GM12878 (cell line): ENCODE results near the gene CEP63. TPM values are rescaled to one million over a fixed set of nuclear protein-coding genes. Genes with fewer than 3 reads are reported as not detected.

Source experiments
- ATAC-seq: fragments of 200-7000 bp; cut with Tn5 transposase; 3 replicates; pipeline ENCODE4 v1.9.1; 2020; ENCODE audit warnings: mild to moderate bottlenecking, moderate library complexity
- BruUV-seq: library from RNA; stranded (reverse); fragments of 400-500 nt; replicated peaks from 2 replicates; lab custom pipeline; 2021; lab: Mats Ljungman, UMichigan
- CTCF ChIA-PET: fragments of 300-600 bp; sonication (Branson Sonifier 250); formaldehyde crosslinking; extraction: SDS; loops from one replicate; lab custom pipeline; 2021; ENCODE audit warnings: inconsistent platforms; lab: Yijun Ruan, JAX
- POLR2A ChIA-PET: fragments of 350-600 bp; formaldehyde crosslinking; extraction: SDS; loops from one replicate; lab custom pipeline; 2021; ENCODE audit warnings: inconsistent platforms; lab: Charles Lee
- RAD21 ChIA-PET: fragments of 300-600 bp; sonication (Branson Sonifier 250); formaldehyde crosslinking; loops from one replicate; lab custom pipeline; 2023; ENCODE audit warnings: antibody characterized with exemption; ENCODE audit not compliant: unreplicated experiment; lab: Charles Lee
- SMC1A ChIA-PET: fragments of 300-600 bp; sonication (Branson Sonifier 250); formaldehyde crosslinking; loops from one replicate; lab custom pipeline; 2023; ENCODE audit not compliant: unreplicated experiment, uncharacterized antibody; lab: Charles Lee
- DNase-seq: peaks from one replicate; pipeline ENCODE4 v3.0.0-alpha.2; 2011; ENCODE audit warnings: low read depth, low spot score
- FAIRE-seq: peaks from 3 replicates; lab custom pipeline; 2011; peaks lifted over from hg19 to GRCh38; lab: Jason Lieb, UNC
- H2AFZ ChIP-seq: 2 replicates; pipeline ENCODE4 v1.6.0; 2011; ENCODE audit warnings: low read depth, low read length, control low read depth; ENCODE audit not compliant: control insufficient read depth
- H3K27ac ChIP-seq: 2 replicates; pipeline ENCODE4 v1.5.1; 2011; ENCODE audit warnings: control low read depth; ENCODE audit not compliant: control insufficient read depth, insufficient read depth
- H3K27me3 ChIP-seq, 2 experiments: replicated peaks in 1 of 2; 2 replicates each; pipeline versions ENCODE4 v1.6.0 to v1.6.1; 2011; ENCODE audit warnings: low read length in 1 of 2; ENCODE audit not compliant: control insufficient read depth in 2 of 2, insufficient read depth in 2 of 2
- H3K36me3 ChIP-seq, 2 experiments: 2 replicates each; pipeline ENCODE4 v1.5.1; 2011; ENCODE audit warnings: low read length in 1 of 2; ENCODE audit not compliant: control insufficient read depth in 2 of 2, insufficient read depth in 2 of 2
- H3K4me1 ChIP-seq: 2 replicates; pipeline ENCODE4 v1.6.1; 2011; ENCODE audit warnings: mild to moderate bottlenecking, low read length, moderate library complexity, mixed read lengths; ENCODE audit not compliant: control insufficient read depth, insufficient read depth
- H3K4me2 ChIP-seq: 2 replicates; pipeline ENCODE4 v1.6.0; 2011; ENCODE audit warnings: control low read depth; ENCODE audit not compliant: control insufficient read depth, insufficient read depth
- H3K4me3 ChIP-seq: fragments of 200-600 bp; sonication (generic); 2 replicates; pipeline ENCODE4 v1.5.1; 2016
- H3K79me2 ChIP-seq: 2 replicates; pipeline ENCODE4 v1.6.0; 2011; ENCODE audit warnings: low read length; ENCODE audit not compliant: control insufficient read depth, insufficient read depth
- H3K9ac ChIP-seq: 2 replicates; pipeline ENCODE4 v1.8.0; 2011; ENCODE audit warnings: low read length, control low read depth, mixed read lengths; ENCODE audit not compliant: control insufficient read depth, insufficient read depth
- H3K9me3 ChIP-seq: replicated peaks from 3 replicates; pipeline ENCODE4 v1.5.1; 2011; ENCODE audit warnings: mild to moderate bottlenecking, low read length; ENCODE audit not compliant: control insufficient read depth, insufficient read depth
- H4K20me1 ChIP-seq: 2 replicates; pipeline ENCODE4 v1.6.0; 2011; ENCODE audit not compliant: control insufficient read depth, insufficient read depth
- CBX3 ChIP-seq: fragments of 200-600 bp; sonication (generic); IDR thresholded peaks from 2 replicates; pipeline ENCODE4 v1.6.1; 2016; ENCODE audit warnings: low read depth, borderline replicate concordance
- EED ChIP-seq: sonication (generic); IDR thresholded peaks from 2 replicates; pipeline ENCODE4 v1.6.1; 2016; ENCODE audit warnings: antibody characterized with exemption, low read depth
- KLF5 ChIP-seq: fragments of 450-650 bp; IDR thresholded peaks from 2 replicates; pipeline ENCODE4 v1.6.1; 2014; ENCODE audit warnings: mild to moderate bottlenecking; ENCODE audit not compliant: partially characterized antibody
- MEF2A ChIP-seq: IDR thresholded peaks from 2 replicates; pipeline ENCODE4 v1.6.1; 2011; ENCODE audit warnings: low read depth, mild to moderate bottlenecking, low read length, moderate library complexity; ENCODE audit not compliant: insufficient read depth
- NBN ChIP-seq: fragments of 450-650 bp; IDR thresholded peaks from 2 replicates; pipeline ENCODE4 v1.6.1; 2016
- RUNX3 ChIP-seq: IDR thresholded peaks from 2 replicates; pipeline ENCODE4 v1.6.1; 2012; ENCODE audit warnings: low read length, inconsistent platforms
- STAT3 ChIP-seq: IDR thresholded peaks from 2 replicates; pipeline ENCODE4 v1.6.1; 2011; ENCODE audit warnings: low read depth, low read length, improper control_type of control experiment
- WRNIP1 ChIP-seq: IDR thresholded peaks from 2 replicates; pipeline ENCODE4 v1.6.1; 2011; ENCODE audit warnings: low read depth, low read length, improper control_type of control experiment, borderline replicate concordance
- ZNF274 ChIP-seq: IDR thresholded peaks from one replicate; pipeline ENCODE4 v1.8.0; 2011; ENCODE audit not compliant: insufficient read length, insufficient read depth
- WGBS: methylation state at CpG from one replicate; pipeline ENCODE4 v1.1.6; 2016; ENCODE audit warnings: low lambda C conversion rate; ENCODE audit not compliant: insufficient replicate concordance, insufficient coverage; ENCODE audit errors: missing lambda C conversion rate; 5-methylcytosine and 5-hydroxymethylcytosine counted together
- in situ Hi-C: fragments of 300-500 bp; cut with MboI; formaldehyde crosslinking; loops from 9 replicates; pipeline ENCODE4 v1.14.3; 2018; ENCODE audit warnings: mixed read lengths
- intact Hi-C: fragments of 100-400 bp; cut with micrococcal nuclease; formaldehyde crosslinking; loops from one replicate; pipeline ENCODE4 v1.14.2; 2022; ENCODE audit not compliant: unreplicated experiment
- polyA plus RNA-seq, 11 experiments: library from polyadenylated mRNA; depleted of rRNA in 4 of 11; unstranded in 6 of 11; stranded (reverse) in 5 of 11; fragments of >200 nt; fragmentation: Nextera tagmentation in 4 of 11; fragmentation: Illumina TruSeq in 1 of 11; extraction: Ambion mirVana in 4 of 11; extraction: Trizol in 1 of 11; gene quantifications; 1 replicate in 1 of 11; 2 replicates in 10 of 11; pipeline versions ENCODE4 v1.2.1 to v1.2.3, GENCODE V29; 2011 to 2016; ENCODE audit warnings: inconsistent platforms in 2 of 11, missing spikeins in 2 of 11, low read depth in 1 of 11
- total RNA-seq, 4 experiments: library from RNA; depleted of rRNA in 3 of 4; stranded (reverse); fragments of >200 nt in 3 of 4; fragmentation: Illumina TruSeq in 1 of 4; extraction: Trizol in 1 of 4; gene quantifications; 2 replicates each; pipeline versions ENCODE4 v1.2.1 to v1.2.3, GENCODE V29; 2013 to 2021
- TF ChIP-seq, protein P1 (sequence below): IDR thresholded peaks from 2 replicates; pipeline ENCODE4 v1.6.1; 2012; ENCODE audit warnings: mild to moderate bottlenecking, low read depth, low read length
- TF ChIP-seq, protein P2 (sequence below): fragments of 450-650 bp; IDR thresholded peaks from 2 replicates; pipeline ENCODE4 v1.6.1; 2014; ENCODE audit warnings: mild to moderate bottlenecking
- TF ChIP-seq, protein P3 (sequence below): fragments of 450-650 bp; IDR thresholded peaks from 2 replicates; pipeline ENCODE4 v1.6.1; 2017; ENCODE audit warnings: mild to moderate bottlenecking, moderate library complexity
- TF ChIP-seq, protein P4 (sequence below): fragments of 450-650 bp; IDR thresholded peaks from 2 replicates; pipeline ENCODE4 v1.6.1; 2017; ENCODE audit warnings: antibody characterized with exemption, mild to moderate bottlenecking, moderate library complexity

Gene CEP63
- total and polyA plus RNA-seq, 10 of the 15 experiments (the other 5 are each of a cell fraction or from before 2014, with no cell fraction given): 14.0 to 36.9 (median 26.8) TPM

DNA sequence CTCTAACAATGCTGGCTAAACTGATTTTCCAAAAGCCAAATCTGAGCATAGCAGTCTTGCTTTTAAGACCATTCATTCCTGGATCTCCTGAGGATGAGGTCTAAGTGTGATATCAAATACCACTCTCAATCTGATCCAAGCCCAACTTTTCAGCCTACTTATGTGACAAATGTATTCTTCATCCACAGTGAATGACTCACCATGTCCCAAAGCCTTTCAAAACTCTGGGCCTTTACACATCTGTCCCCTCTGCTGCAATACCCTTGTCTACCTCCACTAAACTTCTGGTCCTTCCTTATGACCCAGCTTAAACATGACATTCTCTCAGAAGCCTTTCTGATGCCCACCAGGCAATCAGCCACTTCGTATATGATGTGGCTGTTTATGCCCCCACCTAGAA lies 4.7 kb upstream of the CEP63 start:
- Histone ChIP-seq H3K27ac (no peak overlapping the region), H3K36me3 (peaks cover 6 to 34% of the 10 kb centered on the region in 2 experiments), H2AFZ (no peak overlapping the region), H3K79me2 (peaks cover 26% of the 10 kb centered on the region), H4K20me1 (no peaks in the 10 kb centered on the region), H3K27me3 (no peaks in the 10 kb centered on the region), H3K9ac (no peak overlapping the region), H3K4me3 (no peak overlapping the region), H3K4me2 (no peak overlapping the region), H3K4me1 (no peaks in the 10 kb centered on the region), H3K9me3 (no peaks in the 10 kb centered on the region)
- intact Hi-C loops (no loop called here), in situ Hi-C loops (loop anchor here (5.0 to 25.0 kb wide), 3 partner anchors 274 to 1019 kb away; partner anchors contain the start of gene TOPBP1)
- ChIA-PET CTCF (interaction anchor here (0.9 to 3.1 kb wide), 6 partner anchors 8 to 282 kb away, joined by 4 to 15 read pairs (median 6); no protein-coding TSS in a partner anchor), RAD21 (interaction anchor here (1.2 kb wide), 1 partner anchor 268 kb away, joined by 4 read pairs; no protein-coding TSS in a partner anchor), POLR2A (no interaction called here), SMC1A (no interaction called here)
- no peak for FAIRE-seq
- no peak for DNase-seq
- no peak for ATAC-seq
- no TSS peak for BruUV-seq
- WGBS: 42% methylated on average over 1 of the region's 1 CpG
- no peak for TF ChIP-seq ZNF274
- TF ChIP-seq STAT3: no peak
- TF ChIP-seq WRNIP1: no peak
- TF ChIP-seq EED: no peak
- TF ChIP-seq RUNX3: no peak
- TF ChIP-seq, protein P1, sequence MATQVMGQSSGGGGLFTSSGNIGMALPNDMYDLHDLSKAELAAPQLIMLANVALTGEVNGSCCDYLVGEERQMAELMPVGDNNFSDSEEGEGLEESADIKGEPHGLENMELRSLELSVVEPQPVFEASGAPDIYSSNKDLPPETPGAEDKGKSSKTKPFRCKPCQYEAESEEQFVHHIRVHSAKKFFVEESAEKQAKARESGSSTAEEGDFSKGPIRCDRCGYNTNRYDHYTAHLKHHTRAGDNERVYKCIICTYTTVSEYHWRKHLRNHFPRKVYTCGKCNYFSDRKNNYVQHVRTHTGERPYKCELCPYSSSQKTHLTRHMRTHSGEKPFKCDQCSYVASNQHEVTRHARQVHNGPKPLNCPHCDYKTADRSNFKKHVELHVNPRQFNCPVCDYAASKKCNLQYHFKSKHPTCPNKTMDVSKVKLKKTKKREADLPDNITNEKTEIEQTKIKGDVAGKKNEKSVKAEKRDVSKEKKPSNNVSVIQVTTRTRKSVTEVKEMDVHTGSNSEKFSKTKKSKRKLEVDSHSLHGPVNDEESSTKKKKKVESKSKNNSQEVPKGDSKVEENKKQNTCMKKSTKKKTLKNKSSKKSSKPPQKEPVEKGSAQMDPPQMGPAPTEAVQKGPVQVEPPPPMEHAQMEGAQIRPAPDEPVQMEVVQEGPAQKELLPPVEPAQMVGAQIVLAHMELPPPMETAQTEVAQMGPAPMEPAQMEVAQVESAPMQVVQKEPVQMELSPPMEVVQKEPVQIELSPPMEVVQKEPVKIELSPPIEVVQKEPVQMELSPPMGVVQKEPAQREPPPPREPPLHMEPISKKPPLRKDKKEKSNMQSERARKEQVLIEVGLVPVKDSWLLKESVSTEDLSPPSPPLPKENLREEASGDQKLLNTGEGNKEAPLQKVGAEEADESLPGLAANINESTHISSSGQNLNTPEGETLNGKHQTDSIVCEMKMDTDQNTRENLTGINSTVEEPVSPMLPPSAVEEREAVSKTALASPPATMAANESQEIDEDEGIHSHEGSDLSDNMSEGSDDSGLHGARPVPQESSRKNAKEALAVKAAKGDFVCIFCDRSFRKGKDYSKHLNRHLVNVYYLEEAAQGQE: no peak
- no peak for TF ChIP-seq KLF5
- TF ChIP-seq MEF2A: no peak
- TF ChIP-seq, protein P2, sequence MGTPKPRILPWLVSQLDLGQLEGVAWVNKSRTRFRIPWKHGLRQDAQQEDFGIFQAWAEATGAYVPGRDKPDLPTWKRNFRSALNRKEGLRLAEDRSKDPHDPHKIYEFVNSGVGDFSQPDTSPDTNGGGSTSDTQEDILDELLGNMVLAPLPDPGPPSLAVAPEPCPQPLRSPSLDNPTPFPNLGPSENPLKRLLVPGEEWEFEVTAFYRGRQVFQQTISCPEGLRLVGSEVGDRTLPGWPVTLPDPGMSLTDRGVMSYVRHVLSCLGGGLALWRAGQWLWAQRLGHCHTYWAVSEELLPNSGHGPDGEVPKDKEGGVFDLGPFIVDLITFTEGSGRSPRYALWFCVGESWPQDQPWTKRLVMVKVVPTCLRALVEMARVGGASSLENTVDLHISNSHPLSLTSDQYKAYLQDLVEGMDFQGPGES: no peak
- TF ChIP-seq, protein P3, sequence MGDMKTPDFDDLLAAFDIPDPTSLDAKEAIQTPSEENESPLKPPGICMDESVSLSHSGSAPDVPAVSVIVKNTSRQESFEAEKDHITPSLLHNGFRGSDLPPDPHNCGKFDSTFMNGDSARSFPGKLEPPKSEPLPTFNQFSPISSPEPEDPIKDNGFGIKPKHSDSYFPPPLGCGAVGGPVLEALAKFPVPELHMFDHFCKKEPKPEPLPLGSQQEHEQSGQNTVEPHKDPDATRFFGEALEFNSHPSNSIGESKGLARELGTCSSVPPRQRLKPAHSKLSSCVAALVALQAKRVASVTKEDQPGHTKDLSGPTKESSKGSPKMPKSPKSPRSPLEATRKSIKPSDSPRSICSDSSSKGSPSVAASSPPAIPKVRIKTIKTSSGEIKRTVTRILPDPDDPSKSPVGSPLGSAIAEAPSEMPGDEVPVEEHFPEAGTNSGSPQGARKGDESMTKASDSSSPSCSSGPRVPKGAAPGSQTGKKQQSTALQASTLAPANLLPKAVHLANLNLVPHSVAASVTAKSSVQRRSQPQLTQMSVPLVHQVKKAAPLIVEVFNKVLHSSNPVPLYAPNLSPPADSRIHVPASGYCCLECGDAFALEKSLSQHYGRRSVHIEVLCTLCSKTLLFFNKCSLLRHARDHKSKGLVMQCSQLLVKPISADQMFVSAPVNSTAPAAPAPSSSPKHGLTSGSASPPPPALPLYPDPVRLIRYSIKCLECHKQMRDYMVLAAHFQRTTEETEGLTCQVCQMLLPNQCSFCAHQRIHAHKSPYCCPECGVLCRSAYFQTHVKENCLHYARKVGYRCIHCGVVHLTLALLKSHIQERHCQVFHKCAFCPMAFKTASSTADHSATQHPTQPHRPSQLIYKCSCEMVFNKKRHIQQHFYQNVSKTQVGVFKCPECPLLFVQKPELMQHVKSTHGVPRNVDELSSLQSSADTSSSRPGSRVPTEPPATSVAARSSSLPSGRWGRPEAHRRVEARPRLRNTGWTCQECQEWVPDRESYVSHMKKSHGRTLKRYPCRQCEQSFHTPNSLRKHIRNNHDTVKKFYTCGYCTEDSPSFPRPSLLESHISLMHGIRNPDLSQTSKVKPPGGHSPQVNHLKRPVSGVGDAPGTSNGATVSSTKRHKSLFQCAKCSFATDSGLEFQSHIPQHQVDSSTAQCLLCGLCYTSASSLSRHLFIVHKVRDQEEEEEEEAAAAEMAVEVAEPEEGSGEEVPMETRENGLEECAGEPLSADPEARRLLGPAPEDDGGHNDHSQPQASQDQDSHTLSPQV: no peak
- TF ChIP-seq, protein P4, sequence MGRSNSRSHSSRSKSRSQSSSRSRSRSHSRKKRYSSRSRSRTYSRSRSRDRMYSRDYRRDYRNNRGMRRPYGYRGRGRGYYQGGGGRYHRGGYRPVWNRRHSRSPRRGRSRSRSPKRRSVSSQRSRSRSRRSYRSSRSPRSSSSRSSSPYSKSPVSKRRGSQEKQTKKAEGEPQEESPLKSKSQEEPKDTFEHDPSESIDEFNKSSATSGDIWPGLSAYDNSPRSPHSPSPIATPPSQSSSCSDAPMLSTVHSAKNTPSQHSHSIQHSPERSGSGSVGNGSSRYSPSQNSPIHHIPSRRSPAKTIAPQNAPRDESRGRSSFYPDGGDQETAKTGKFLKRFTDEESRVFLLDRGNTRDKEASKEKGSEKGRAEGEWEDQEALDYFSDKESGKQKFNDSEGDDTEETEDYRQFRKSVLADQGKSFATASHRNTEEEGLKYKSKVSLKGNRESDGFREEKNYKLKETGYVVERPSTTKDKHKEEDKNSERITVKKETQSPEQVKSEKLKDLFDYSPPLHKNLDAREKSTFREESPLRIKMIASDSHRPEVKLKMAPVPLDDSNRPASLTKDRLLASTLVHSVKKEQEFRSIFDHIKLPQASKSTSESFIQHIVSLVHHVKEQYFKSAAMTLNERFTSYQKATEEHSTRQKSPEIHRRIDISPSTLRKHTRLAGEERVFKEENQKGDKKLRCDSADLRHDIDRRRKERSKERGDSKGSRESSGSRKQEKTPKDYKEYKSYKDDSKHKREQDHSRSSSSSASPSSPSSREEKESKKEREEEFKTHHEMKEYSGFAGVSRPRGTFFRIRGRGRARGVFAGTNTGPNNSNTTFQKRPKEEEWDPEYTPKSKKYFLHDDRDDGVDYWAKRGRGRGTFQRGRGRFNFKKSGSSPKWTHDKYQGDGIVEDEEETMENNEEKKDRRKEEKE: no peak
- TF ChIP-seq NBN: no peak
- no peak for TF ChIP-seq CBX3
